ENCODE results near the gene STARD3NL. TPM values are rescaled to one million over a fixed set of nuclear protein-coding genes. Genes with fewer than 3 reads are reported as not detected.

Gene STARD3NL
- total and polyA plus RNA-seq, 10 of the 15 experiments (the other 5 are each of a cell fraction or from before 2014, with no cell fraction given), result 66.1 to 133 (median 85.7) TPM

- FAIRE-seq (no peak), DNase-seq (ENCODE audit: low read depth, low spot score) (no peak), ATAC-seq (no peak)
- H3K4me1 ChIP-seq (ENCODE audit: control insufficient read depth, insufficient read depth, low read length), result peaks cover 33% of the 10 kb centered on the region
- intact Hi-C loops (cut with micrococcal nuclease; ENCODE audit: unreplicated experiment), result no loop called here
- H3K27me3 ChIP-seq (replicated peaks in 1 of 2; ENCODE audit: control insufficient read depth in 2 of 2, insufficient read depth in 2 of 2, low read length in 1 of 2), result no peaks in the 10 kb centered on the region
- peaks cover 93% of the 10 kb centered on the region for H3K79me2 ChIP-seq (ENCODE audit: control insufficient read depth, insufficient read depth, low read length)
- no peaks in the 10 kb centered on the region for H3K36me3 ChIP-seq (ENCODE audit: control insufficient read depth in 2 of 2, insufficient read depth in 2 of 2, low read length in 1 of 2)
- POLR2A ChIA-PET, result interaction anchor here (1.3 kb wide), 1 partner anchor 12 kb away, joined by 3 read pairs; no protein-coding TSS in a partner anchor
- CTCF ChIA-PET, result interaction anchor here (1.0 to 11.5 kb wide), 6 partner anchors 10 to 275 kb away, joined by 3 to 114 read pairs (median 4); partner anchors contain the start of gene SFRP4
- in situ Hi-C loops (cut with MboI), result no loop called here
- H3K27ac ChIP-seq (ENCODE audit: control insufficient read depth, insufficient read depth), result no peak overlapping the region
- no TSS peak for BruUV-seq (replicated peaks)
- H3K4me2 ChIP-seq (ENCODE audit: control insufficient read depth, insufficient read depth), result no peak overlapping the region
- no peak for TF ChIP-seq NR2F1 (conservative IDR thresholded peaks at IDR 0.05)
- no peak for TF ChIP-seq ZZZ3 (IDR thresholded peaks at IDR 0.05; ENCODE audit: control insufficient read depth, insufficient read length, low read depth)
- no peak for TF ChIP-seq ELK1 (IDR thresholded peaks at IDR 0.05; ENCODE audit: low read depth, low read length)
- no peak for TF ChIP-seq NFIC (IDR thresholded peaks at IDR 0.05; ENCODE audit: low read depth, low read length)
- no peak for TF ChIP-seq RELA (IDR thresholded peaks at IDR 0.05; ENCODE audit: borderline replicate concordance, partially characterized antibody)
- no peak for TF ChIP-seq GATAD2B (conservative IDR thresholded peaks at IDR 0.05; ENCODE audit: low read depth)
- no peak for TF ChIP-seq PBX3 (IDR thresholded peaks at IDR 0.05; ENCODE audit: insufficient replicate concordance, low read depth, low read length)
- no peak for TF ChIP-seq SUZ12 (IDR thresholded peaks at IDR 0.05; ENCODE audit: unreplicated experiment)
- TF ChIP-seq MXI1 (IDR thresholded peaks at IDR 0.05; ENCODE audit: low read depth, low read length), result no peak
- TF ChIP-seq RELB (IDR thresholded peaks at IDR 0.05; ENCODE audit: low read depth), result no peak
- WGBS (ENCODE audit: insufficient coverage, insufficient replicate concordance, low lambda C conversion rate, missing lambda C conversion rate), result 100% methylated on average over 1 of the region's 1 CpG
- SMC1A ChIA-PET (ENCODE audit: uncharacterized antibody, unreplicated experiment), result interaction anchor here (0.9 to 2.6 kb wide), 8 partner anchors 8 to 156 kb away, joined by 3 to 17 read pairs (median 4); no protein-coding TSS in a partner anchor
- RAD21 ChIA-PET (ENCODE audit: unreplicated experiment), result interaction anchor here (0.9 to 1.6 kb wide), 3 partner anchors 11 to 32 kb away, joined by 3 to 5 read pairs (median 4); no protein-coding TSS in a partner anchor
- no peak overlapping the region for H3K9ac ChIP-seq (ENCODE audit: control insufficient read depth, insufficient read depth, low read length)
- H2AFZ ChIP-seq (ENCODE audit: control insufficient read depth, low read depth, low read length), result no peak overlapping the region
- no peak overlapping the region for H3K4me3 ChIP-seq
- H4K20me1 ChIP-seq (ENCODE audit: control insufficient read depth, insufficient read depth), result no peaks in the 10 kb centered on the region
- H3K9me3 ChIP-seq (replicated peaks; ENCODE audit: control insufficient read depth, insufficient read depth, low read length), result peaks cover 4% of the 10 kb centered on the region
These were observed 13.7 kb downstream of the STARD3NL start for GRCh38 chr7:38191791-38192190.
